ENCODE results near the gene CCDC47.

CCDC47 gene

GRCh38 chr17:63785556-63785955, 12.2 kb upstream of the CCDC47 start:
- ATAC-seq: peak; percentile 84

GRCh38 chr17:63783522-63783921, 10.1 kb upstream of the CCDC47 start:
- no peak for ATAC-seq
- TF ChIP-seq ZNF70 (CRISPR knock-in tag; IDR thresholded peaks at IDR 0.05) (no peak), ZFP30 (CRISPR knock-in tag; IDR thresholded peaks at IDR 0.05) (no peak), RARB (CRISPR knock-in tag; IDR thresholded peaks at IDR 0.05) (no peak), CSRNP3 (CRISPR knock-in tag; IDR thresholded peaks at IDR 0.05) (no peak), PATZ1 (CRISPR knock-in tag; IDR thresholded peaks at IDR 0.05; ENCODE audit: borderline replicate concordance) (no peak), OSR1 (CRISPR knock-in tag; IDR thresholded peaks at IDR 0.05) (no peak), ISL1 (CRISPR knock-in tag; IDR thresholded peaks at IDR 0.05) (no peak), BACH2 (CRISPR knock-in tag; IDR thresholded peaks at IDR 0.05; ENCODE audit: borderline replicate concordance) (no peak), ARNTL (CRISPR knock-in tag; IDR thresholded peaks at IDR 0.05; ENCODE audit: borderline replicate concordance, low read depth) (no peak), ZC3H10 (CRISPR knock-in tag; IDR thresholded peaks at IDR 0.05) (no peak), ZFP3 (CRISPR knock-in tag; IDR thresholded peaks at IDR 0.05) (no peak), CSDC2 (CRISPR knock-in tag; IDR thresholded peaks at IDR 0.05) (no peak), SNAI2 (CRISPR knock-in tag; IDR thresholded peaks at IDR 0.05) (no peak), POU6F1 (CRISPR knock-in tag; IDR thresholded peaks at IDR 0.05; ENCODE audit: borderline replicate concordance, low read depth) (no peak), TSHZ2 (CRISPR knock-in tag; IDR thresholded peaks at IDR 0.05) (no peak), GLIS3 (CRISPR knock-in tag; IDR thresholded peaks at IDR 0.05) (no peak), ZNF8 (CRISPR knock-in tag; IDR thresholded peaks at IDR 0.05) (no peak), ZNF565 (CRISPR knock-in tag; conservative IDR thresholded peaks at IDR 0.05; ENCODE audit: low read depth) (no peak), CREB5 (CRISPR knock-in tag; IDR thresholded peaks at IDR 0.05; ENCODE audit: low read depth) (no peak)

More at GRCh38 chr17:63785556-63785955, 12.2 kb upstream of the CCDC47 start:
- TF ChIP-seq ZNF70 (CRISPR knock-in tag; IDR thresholded peaks at IDR 0.05): no peak
- no peak for TF ChIP-seq OSR1 (CRISPR knock-in tag; IDR thresholded peaks at IDR 0.05)
- no peak for TF ChIP-seq CREB5 (CRISPR knock-in tag; IDR thresholded peaks at IDR 0.05; ENCODE audit: low read depth)
- TF ChIP-seq CSRNP3 (CRISPR knock-in tag; IDR thresholded peaks at IDR 0.05): no peak
- TF ChIP-seq PPARA (CRISPR knock-in tag; IDR thresholded peaks at IDR 0.05; ENCODE audit: borderline replicate concordance): no peak
- TF ChIP-seq ARNTL (CRISPR knock-in tag; IDR thresholded peaks at IDR 0.05; ENCODE audit: borderline replicate concordance, low read depth): no peak
- TF ChIP-seq TOX (CRISPR knock-in tag; IDR thresholded peaks at IDR 0.05; ENCODE audit: borderline replicate concordance): no peak
- TF ChIP-seq ZFP30 (CRISPR knock-in tag; IDR thresholded peaks at IDR 0.05): no peak
- no peak for TF ChIP-seq SNAI2 (CRISPR knock-in tag; IDR thresholded peaks at IDR 0.05)
- no peak for TF ChIP-seq CSDC2 (CRISPR knock-in tag; IDR thresholded peaks at IDR 0.05)
